Left lung (tissue), 10 donors: ENCODE measurements around the gene AHDC1. TPM values are rescaled to one million over a fixed set of nuclear protein-coding genes. Genes with fewer than 3 reads are reported as not detected.
A peak's percentile ranks its signal among the peaks of the same experiment; 100 is the strongest.
"Not testable (repeated sequence)": the region's sequence is repeated elsewhere in the genome, so short reads cannot be mapped to it uniquely, and the experiment has no call there.

Experiments used
- ATAC-seq: fragments of 200-7000 bp; cut with Tn5 transposase; one replicate; pipeline ENCODE4 v1.9.1; 2020; ENCODE audit warnings: moderate library complexity
- DNase-seq, 4 donors: peaks; one replicate each; pipeline ENCODE4 v3.0.0-alpha.2; 2013 to 2020
- H3K27ac ChIP-seq, 2 donors: fragments of 200-600 bp; sonication (generic) in 1 of 2; one replicate each; pipeline versions ENCODE4 v1.5.0 to v1.8.0; 2020 to 2021
- H3K27me3 ChIP-seq, 2 donors: fragments of 200-600 bp; sonication (generic) in 1 of 2; one replicate each; pipeline versions ENCODE4 v1.5.0 to v1.8.0; 2020 to 2021
- H3K36me3 ChIP-seq, 2 donors: fragments of 200-600 bp; sonication (generic) in 1 of 2; one replicate each; pipeline versions ENCODE4 v1.5.0 to v1.8.0; 2020 to 2021
- H3K4me1 ChIP-seq, 2 donors: fragments of 200-600 bp; one replicate each; pipeline ENCODE4 v1.8.0; 2021
- H3K4me3 ChIP-seq, 2 donors: fragments of 200-600 bp; sonication (generic) in 1 of 2; one replicate each; pipeline versions ENCODE4 v1.5.0 to v1.8.0; 2020 to 2021; ENCODE audit warnings: mild to moderate bottlenecking in 1 of 2
- H3K9me3 ChIP-seq, 2 donors: fragments of 200-600 bp; sonication (generic) in 1 of 2; one replicate each; pipeline versions ENCODE4 v1.5.0 to v1.8.0; 2020 to 2021
- intact Hi-C, 2 donors: fragments of 100-400 bp; cut with DNase I; formaldehyde crosslinking; loops; one replicate each; pipeline versions ENCODE4 v1.11.2 to v1.14.2; 2022
- polyA plus RNA-seq, 6 donors: library from polyadenylated mRNA; unstranded; fragments of 120-200 nt; gene quantifications; one replicate each; pipeline ENCODE4 v1.2.1, GENCODE V29; 2013; ENCODE audit not compliant: insufficient read length in 6 of 6
- total RNA-seq, 2 donors: library from RNA; stranded (reverse); fragmentation: NEBNext Ultra II Directional; extraction: Animal tissue kit (Norgen Biotek cat#: 25700); gene quantifications; one replicate each; pipeline ENCODE4 v1.2.1, GENCODE V29; 2021
- TF ChIP-seq, protein P1 (sequence below), 2 donors: fragments of 200-600 bp; sonication (generic) in 1 of 2; IDR thresholded peaks; one replicate each; pipeline versions ENCODE4 v1.5.0 to v1.8.0; 2021; ENCODE audit warnings: antibody characterized with exemption in 2 of 2
- donor health status: DM: no; HTN: yes; CAD: no.
- donor health status: DM: no; HTN: no; CAD: no.

The AHDC1 gene
- total and polyA plus RNA-seq, 8 donors = 32.2 to 48.8 (median 41.2) TPM

DNA sequence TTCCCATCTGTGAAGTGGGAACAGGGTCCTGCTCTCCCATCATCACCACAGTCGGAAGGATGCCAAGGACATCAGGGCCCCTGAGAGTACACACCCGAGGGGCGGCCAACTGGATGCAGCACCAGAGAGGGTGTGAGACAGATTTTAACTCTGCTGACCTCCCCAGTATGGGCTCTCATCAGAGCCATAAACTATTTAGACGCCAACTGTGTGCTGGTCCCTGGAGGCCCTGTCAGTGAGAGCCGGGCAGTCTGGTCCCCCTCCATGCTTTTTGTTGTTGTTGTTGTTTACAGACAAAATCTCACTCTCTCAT is 29.3 kb upstream of the AHDC1 start:
- Histone ChIP-seq H3K4me1 (peaks cover 7 to 85% of the 10 kb centered on the region in 2 donors), H3K27me3 (peaks cover 0 to 14% of the 10 kb centered on the region in 2 donors), H3K36me3 (no peaks in the 10 kb centered on the region), H3K9me3 (no peaks in the 10 kb centered on the region), H3K27ac (peak overlapping the region; percentile 78 to 95), H3K4me3 (peak overlapping the region in 1 of 2 donors; percentile 63)
- no peak for ATAC-seq
- intact Hi-C loops = no loop called here
- peak in 1 of 4 donors; percentile 16 for DNase-seq
- TF ChIP-seq, protein P1, sequence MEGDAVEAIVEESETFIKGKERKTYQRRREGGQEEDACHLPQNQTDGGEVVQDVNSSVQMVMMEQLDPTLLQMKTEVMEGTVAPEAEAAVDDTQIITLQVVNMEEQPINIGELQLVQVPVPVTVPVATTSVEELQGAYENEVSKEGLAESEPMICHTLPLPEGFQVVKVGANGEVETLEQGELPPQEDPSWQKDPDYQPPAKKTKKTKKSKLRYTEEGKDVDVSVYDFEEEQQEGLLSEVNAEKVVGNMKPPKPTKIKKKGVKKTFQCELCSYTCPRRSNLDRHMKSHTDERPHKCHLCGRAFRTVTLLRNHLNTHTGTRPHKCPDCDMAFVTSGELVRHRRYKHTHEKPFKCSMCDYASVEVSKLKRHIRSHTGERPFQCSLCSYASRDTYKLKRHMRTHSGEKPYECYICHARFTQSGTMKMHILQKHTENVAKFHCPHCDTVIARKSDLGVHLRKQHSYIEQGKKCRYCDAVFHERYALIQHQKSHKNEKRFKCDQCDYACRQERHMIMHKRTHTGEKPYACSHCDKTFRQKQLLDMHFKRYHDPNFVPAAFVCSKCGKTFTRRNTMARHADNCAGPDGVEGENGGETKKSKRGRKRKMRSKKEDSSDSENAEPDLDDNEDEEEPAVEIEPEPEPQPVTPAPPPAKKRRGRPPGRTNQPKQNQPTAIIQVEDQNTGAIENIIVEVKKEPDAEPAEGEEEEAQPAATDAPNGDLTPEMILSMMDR (IDR thresholded peaks at IDR 0.05) = no peak

DNA sequence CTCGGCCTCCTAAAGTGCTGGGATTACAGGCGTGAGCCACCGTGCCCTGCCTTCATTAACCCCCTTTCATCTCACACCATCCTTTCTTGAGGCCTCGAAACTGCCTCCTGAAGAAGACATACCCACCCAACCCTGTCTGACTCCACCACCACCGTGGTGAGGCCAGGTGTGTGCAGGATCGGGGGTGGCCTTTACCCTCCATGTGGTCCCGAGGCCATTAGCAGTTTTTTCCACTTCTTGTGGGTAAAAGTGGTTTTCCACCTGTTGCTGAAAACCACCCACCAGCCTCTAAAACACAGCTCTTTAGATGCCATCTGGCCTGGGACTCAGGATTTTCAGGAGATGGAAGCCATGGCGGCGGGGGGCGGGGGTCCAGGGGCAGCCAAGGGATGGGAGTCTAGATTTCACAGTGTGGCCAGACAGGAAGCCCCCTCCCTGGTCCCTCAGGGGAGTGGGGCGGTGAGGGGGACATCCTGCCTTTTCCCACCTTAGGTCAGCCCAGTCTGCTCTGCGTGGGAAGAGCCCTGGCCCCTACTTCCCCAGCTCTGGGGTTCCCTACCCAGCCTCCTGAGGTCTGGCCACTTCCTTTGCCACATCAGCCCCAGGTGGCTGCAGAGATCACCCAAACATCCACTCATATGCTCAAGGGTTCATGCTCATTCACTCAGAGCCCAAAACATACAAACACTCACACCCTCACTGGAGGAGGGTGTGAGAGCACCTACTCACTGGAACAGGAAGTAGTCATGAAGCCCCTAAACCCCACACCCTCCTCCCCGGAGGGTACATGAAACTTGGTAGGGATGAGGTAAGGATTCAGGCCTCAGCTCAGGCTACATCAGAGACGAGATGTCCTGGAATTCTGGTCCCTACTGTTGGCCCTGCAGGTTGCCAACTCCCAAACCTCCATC is 28.7 kb upstream of the AHDC1 start:
- Histone ChIP-seq H3K4me3 (peak overlapping the region in 1 of 2 donors; percentile 63), H3K27me3 (peaks cover 0 to 14% of the 10 kb centered on the region in 2 donors)
- ATAC-seq = no peak

DNA sequence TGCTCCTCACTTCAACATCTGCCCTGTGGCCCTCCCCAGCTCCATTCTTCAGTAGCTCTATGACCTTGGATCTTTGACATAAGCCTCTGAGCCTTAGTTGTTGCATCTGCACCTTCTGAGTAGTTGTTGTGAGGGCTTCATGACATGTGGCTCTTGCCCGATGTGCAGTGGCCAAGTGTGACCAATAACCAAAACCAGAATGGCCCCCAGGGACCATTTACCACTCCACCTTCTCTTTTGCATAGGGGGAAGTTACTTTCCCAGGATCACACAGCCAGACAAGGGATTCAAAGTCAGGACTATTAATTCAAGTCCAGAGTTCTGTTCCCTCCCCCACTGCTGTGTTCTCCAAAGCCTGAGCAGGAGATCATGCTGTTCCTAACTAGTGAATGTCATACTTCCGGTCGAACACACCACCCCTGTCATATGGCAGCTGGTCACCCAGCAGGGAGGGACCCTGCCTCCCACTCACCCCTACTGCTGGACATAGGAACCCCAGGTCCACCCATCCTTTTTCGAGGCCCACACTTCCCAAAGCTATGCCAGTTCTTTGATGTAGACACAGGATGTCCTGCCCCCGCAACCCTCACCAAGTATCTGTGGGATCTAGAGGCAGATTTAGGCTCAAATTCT is 27.0 kb upstream of the AHDC1 start:
- H3K4me3 ChIP-seq = peak overlapping the region in 1 of 2 donors; percentile 63
- intact Hi-C loops = no loop called here
- TF ChIP-seq, protein P1 (IDR thresholded peaks at IDR 0.05) = peak in 1 of 2 donors; percentile 10
- H3K36me3 ChIP-seq = no peaks in the 10 kb centered on the region
- ATAC-seq (peak; percentile 35), DNase-seq (peak in 2 of 4 donors; percentile 65 to 74)
- peak overlapping the region; percentile 69 to 95 for H3K27ac ChIP-seq
- no peaks in the 10 kb centered on the region for H3K9me3 ChIP-seq
- peaks cover 7 to 95% of the 10 kb centered on the region in 2 donors for H3K4me1 ChIP-seq
- H3K27me3 ChIP-seq = peaks cover 0 to 14% of the 10 kb centered on the region in 2 donors

More for the DNA sequence above, 28.7 kb upstream of the AHDC1 start:
- peak in 1 of 4 donors; percentile 55 for DNase-seq
- peaks cover 7 to 92% of the 10 kb centered on the region in 2 donors for H3K4me1 ChIP-seq
- TF ChIP-seq, protein P1 (IDR thresholded peaks at IDR 0.05) = no peak
- no peaks in the 10 kb centered on the region for H3K36me3 ChIP-seq
- intact Hi-C loops = no loop called here
- H3K9me3 ChIP-seq = no peaks in the 10 kb centered on the region
- peak overlapping the region; percentile 78 to 95 for H3K27ac ChIP-seq

DNA sequence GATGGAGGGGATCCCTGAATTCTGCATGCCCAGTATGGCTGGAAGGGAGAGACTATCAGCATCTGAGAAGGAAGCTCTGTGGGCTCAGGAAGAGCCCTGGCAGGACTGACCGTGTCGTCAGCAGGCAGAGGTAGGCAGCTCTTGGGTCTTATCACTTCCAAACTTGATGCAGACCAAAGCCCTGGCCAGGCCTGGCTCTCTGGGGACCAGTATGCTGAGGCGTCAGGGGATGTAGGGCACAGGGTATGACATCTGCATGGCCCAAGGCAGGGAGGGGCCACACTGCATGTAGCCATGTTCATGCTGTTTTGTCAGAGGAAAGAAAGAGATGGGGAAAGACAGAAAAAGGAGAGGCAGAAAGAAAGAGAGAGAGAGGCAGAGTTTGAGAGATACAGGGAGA is 24.8 kb upstream of the AHDC1 start:
- peak overlapping the region in 1 of 2 donors; percentile 11 for H3K4me3 ChIP-seq
- peak in 1 of 4 donors; percentile 77 for DNase-seq
- intact Hi-C loops = no loop called here
- peaks cover 7 to 99% of the 10 kb centered on the region in 2 donors for H3K4me1 ChIP-seq
- H3K9me3 ChIP-seq = no peaks in the 10 kb centered on the region
- peak overlapping the region; percentile 23 to 95 for H3K27ac ChIP-seq
- ATAC-seq = no peak
- H3K27me3 ChIP-seq = peaks cover 0 to under 1% of the 10 kb centered on the region in 2 donors
- H3K36me3 ChIP-seq = peaks cover 0 to 12% of the 10 kb centered on the region in 2 donors
- TF ChIP-seq, protein P1 (IDR thresholded peaks at IDR 0.05) = no peak

DNA sequence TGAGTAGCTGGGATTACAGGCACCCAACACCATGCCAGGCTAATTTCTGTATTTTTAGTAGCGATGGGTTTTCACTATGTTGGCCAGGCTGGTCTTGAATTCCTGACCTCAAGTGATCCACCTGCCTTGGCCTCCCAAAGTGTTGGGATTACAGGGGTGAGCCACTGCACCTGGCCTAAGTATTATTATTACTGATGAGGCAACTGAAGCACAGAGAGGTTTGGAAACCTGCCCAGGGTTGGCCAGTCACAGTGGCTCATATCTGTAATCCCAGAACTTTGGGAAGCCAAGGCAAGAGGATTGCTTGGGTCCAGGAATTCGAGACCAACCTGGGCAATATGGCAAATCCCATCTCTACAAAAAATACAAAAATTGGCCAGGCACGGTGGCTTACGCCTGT is 23.8 kb upstream of the AHDC1 start:
- H3K4me3 ChIP-seq, H3K27me3 ChIP-seq, H3K9me3 ChIP-seq, DNase-seq, ATAC-seq, intact Hi-C loops: not testable (repeated sequence)
- Histone ChIP-seq H3K4me1 (peaks cover 7 to 99% of the 10 kb centered on the region in 2 donors), H3K27ac (peak overlapping the region in 1 of 2 donors; percentile 95), H3K36me3 (peaks cover 0 to 16% of the 10 kb centered on the region in 2 donors)
